C4-2B (cell line): Measurements from ENCODE around the gene KIAA0040.

Experiments used
- H3K27ac ChIP-seq: fragments of 450-650 bp; 2 replicates; pipeline ENCODE4 v1.5.1; 2017
- CTCF ChIP-seq: fragments of 450-650 bp; conservative IDR thresholded peaks from 2 replicates; pipeline ENCODE4 v1.5.1; 2017; ENCODE audit warnings: mild to moderate bottlenecking
- ZFX ChIP-seq: fragments of 450-650 bp; IDR thresholded peaks from 2 replicates; pipeline ENCODE4 v1.6.1; 2017

KIAA0040 gene

GRCh38 chr1:175147569-175147968, 45.0 kb downstream of the KIAA0040 start:
- H3K27ac ChIP-seq: no peak overlapping the region
- no peak for TF ChIP-seq CTCF
- no peak for TF ChIP-seq ZFX

- TF ChIP-seq ZFX: no peak
- peak; percentile 97 for TF ChIP-seq CTCF
- H3K27ac ChIP-seq: no peak overlapping the region
These were observed 45.9 kb downstream of the KIAA0040 start for GRCh38 chr1:175146529-175147213.

GRCh38 chr1:175145899-175146528, 46.6 kb downstream of the KIAA0040 start:
- no peak overlapping the region for H3K27ac ChIP-seq
- no peak for TF ChIP-seq CTCF
- TF ChIP-seq ZFX: no peak

- TF ChIP-seq CTCF (no peak), ZFX (no peak)
- H3K27ac ChIP-seq: no peak overlapping the region
These were observed 54.0 kb downstream of the KIAA0040 start for GRCh38 chr1:175138579-175138978.

- TF ChIP-seq ZFX (no peak), CTCF (no peak)
- no peak overlapping the region for H3K27ac ChIP-seq
These were observed 55.2 kb downstream of the KIAA0040 start for GRCh38 chr1:175137369-175137768.

- TF ChIP-seq ZFX: no peak
- no peak for TF ChIP-seq CTCF
These were observed 56.3 kb downstream of the KIAA0040 start for GRCh38 chr1:175136246-175136645.

GRCh38 chr1:175134500-175134899, 58.1 kb downstream of the KIAA0040 start:
- TF ChIP-seq CTCF: no peak
- no peak for TF ChIP-seq ZFX
- H3K27ac ChIP-seq: no peak overlapping the region

More at GRCh38 chr1:175136246-175136645, 56.3 kb downstream of the KIAA0040 start:
- H3K27ac ChIP-seq: no peak overlapping the region
